K562 (cell line): ENCODE measurements around the gene TP53RK. TPM values are rescaled to one million over a fixed set of nuclear protein-coding genes. Genes with fewer than 3 reads are reported as not detected.

Source experiments
- ATAC-seq: fragments of 200-7000 bp; cut with Tn5 transposase; 3 replicates; pipeline ENCODE4 v1.9.1; 2020; ENCODE audit warnings: moderate library complexity
- BruUV-seq: library from RNA; stranded (reverse); fragments of 400-500 nt; replicated peaks from 2 replicates; lab custom pipeline; 2021; lab: Mats Ljungman, UMichigan
- CTCF ChIA-PET: fragments of 300-600 bp; formaldehyde crosslinking; extraction: SDS; loops from one replicate; lab custom pipeline; 2021; ENCODE audit warnings: low intra/inter-chr PET ratio; lab: Yijun Ruan, JAX
- POLR2A ChIA-PET: fragments of 300-600, 350-650 bp; sonication (Branson Sonifier 250); formaldehyde crosslinking; extraction: SDS; loops from one replicate; lab custom pipeline; 2021; ENCODE audit warnings: antibody characterized with exemption, inconsistent platforms; lab: Yijun Ruan, JAX
- DNase-seq, 4 experiments: peaks; one replicate each; pipeline versions ENCODE4 v3.0.0 to v3.0.0-alpha.2; 2011 to 2018; ENCODE audit warnings: low spot score in 3 of 4, mixed read lengths in 3 of 4; ENCODE audit errors: extremely low read depth in 1 of 4
- FAIRE-seq: peaks from 2 replicates; lab custom pipeline; 2011; peaks lifted over from hg19 to GRCh38; lab: Jason Lieb, UNC
- H2AFZ ChIP-seq: 2 replicates; pipeline ENCODE4 v1.6.0; 2011; ENCODE audit warnings: low read depth, low read length, control low read depth, inconsistent platforms
- H3K27ac ChIP-seq: fragments of 200-600 bp; 3 replicates; pipeline ENCODE4 v1.8.0; 2011; ENCODE audit warnings: low read depth, mild to moderate bottlenecking, control low read depth, inconsistent platforms, low read length, moderate library complexity, mixed read lengths; ENCODE audit errors: extremely low read depth
- H3K27me3 ChIP-seq, 2 experiments: fragments of 300-600 bp in 1 of 2; 2 replicates in 1 of 2; 3 replicates in 1 of 2; pipeline versions ENCODE4 v1.6.0 to v1.8.0; 2011; ENCODE audit warnings: inconsistent platforms in 2 of 2, low read length in 2 of 2, mild to moderate bottlenecking in 1 of 2, mixed read lengths in 1 of 2, moderate library complexity in 1 of 2; ENCODE audit not compliant: control insufficient read depth in 2 of 2, insufficient read depth in 2 of 2
- H3K36me3 ChIP-seq: fragments of 300-600 bp; 3 replicates; pipeline ENCODE4 v1.8.0; 2011; ENCODE audit warnings: mild to moderate bottlenecking, low read length, inconsistent platforms; ENCODE audit not compliant: control insufficient read depth, insufficient read depth
- H3K4me1 ChIP-seq, 2 experiments: fragments of 200-600 bp in 1 of 2; replicated peaks in 1 of 2; 2 replicates in 1 of 2; 3 replicates in 1 of 2; pipeline versions ENCODE4 v1.5.1 to v1.8.0; 2011; ENCODE audit warnings: inconsistent platforms in 2 of 2, low read length in 2 of 2, mild to moderate bottlenecking in 1 of 2, mixed read lengths in 1 of 2, moderate library complexity in 1 of 2; ENCODE audit not compliant: control insufficient read depth in 2 of 2, insufficient read depth in 2 of 2
- H3K4me2 ChIP-seq: 2 replicates; pipeline ENCODE4 v1.6.1; 2011; ENCODE audit warnings: low read length, control low read depth, inconsistent platforms, mixed read lengths; ENCODE audit not compliant: insufficient read depth
- H3K4me3 ChIP-seq: fragments of 200-600 bp; sonication (generic), shearing (Covaris generic); 2 replicates; pipeline ENCODE4 v1.5.1; 2016; ENCODE audit warnings: control low read depth, inconsistent platforms
- H3K79me2 ChIP-seq: fragments of 200-600 bp; 3 replicates; pipeline ENCODE4 v1.8.0; 2011; ENCODE audit warnings: low read length, inconsistent platforms; ENCODE audit not compliant: control insufficient read depth, insufficient read depth
- H3K9ac ChIP-seq, 2 experiments: 2 replicates each; pipeline versions ENCODE4 v1.6.0 to v1.6.1; 2011; ENCODE audit warnings: low read depth in 2 of 2, low read length in 2 of 2, control low read depth in 1 of 2, inconsistent platforms in 1 of 2, mild to moderate bottlenecking in 1 of 2, mixed read lengths in 1 of 2; ENCODE audit not compliant: insufficient read depth in 1 of 2
- H3K9me1 ChIP-seq: one replicate; pipeline ENCODE4 v1.6.0; 2011; ENCODE audit warnings: inconsistent platforms, mild to moderate bottlenecking, low read length, moderate library complexity; ENCODE audit not compliant: control insufficient read depth, insufficient read depth
- H3K9me3 ChIP-seq: replicated peaks from 2 replicates; pipeline ENCODE4 v1.5.1; 2011; ENCODE audit warnings: low read depth, low read length, inconsistent platforms; ENCODE audit not compliant: control insufficient read depth, insufficient read depth
- H4K20me1 ChIP-seq: replicated peaks from 2 replicates; pipeline ENCODE4 v1.6.1; 2011; ENCODE audit warnings: low read length, inconsistent platforms, mixed read lengths; ENCODE audit not compliant: control insufficient read depth, insufficient read depth
- EP400 ChIP-seq: fragments of 450-650 bp; IDR thresholded peaks from 2 replicates; pipeline ENCODE4 v1.6.1; 2017; ENCODE audit warnings: antibody characterized with exemption, mild to moderate bottlenecking, moderate library complexity
- FOXA3 ChIP-seq, 2 experiments: fragments of 450-650 bp in 1 of 2; sonication (generic) in 1 of 2; formaldehyde crosslinking; IDR thresholded peaks in 1 of 2; conservative IDR thresholded peaks in 1 of 2; 2 replicates each; pipeline versions ENCODE4 v1.4.0 to v1.8.0; 2020 to 2022; ENCODE audit warnings: mild to moderate bottlenecking in 2 of 2, missing genetic modification reagents in 1 of 2
- HDAC3 ChIP-seq: fragments of 450-650 bp; IDR thresholded peaks from 2 replicates; pipeline ENCODE4 v1.6.1; 2018; ENCODE audit warnings: borderline replicate concordance, mild to moderate bottlenecking, moderate library complexity; ENCODE audit not compliant: partially characterized antibody
- HMG20B ChIP-seq: fragments of 250-450 bp; sonication (Bioruptor Pico); IDR thresholded peaks from 2 replicates; pipeline ENCODE4 v1.5.0; 2021; ENCODE audit warnings: mild to moderate bottlenecking
- KDM1A ChIP-seq, 2 experiments: fragments of 450-650 bp; IDR thresholded peaks; 2 replicates each; pipeline ENCODE4 v1.6.1; 2016; ENCODE audit warnings: mild to moderate bottlenecking in 2 of 2
- L3MBTL2 ChIP-seq: fragments of 450-650 bp; IDR thresholded peaks from 2 replicates; pipeline ENCODE4 v1.6.1; 2016; ENCODE audit warnings: mild to moderate bottlenecking, moderate library complexity
- PHF20 ChIP-seq: fragments of 450-650 bp; IDR thresholded peaks from 2 replicates; pipeline ENCODE4 v1.6.1; 2018; ENCODE audit not compliant: partially characterized antibody
- RCOR1 ChIP-seq, 2 experiments: IDR thresholded peaks; 2 replicates each; pipeline ENCODE4 v1.6.1; 2012; ENCODE audit warnings: low read depth in 2 of 2, low read length in 2 of 2, borderline replicate concordance in 1 of 2, improper control_type of control experiment in 1 of 2
- SIN3A ChIP-seq, 2 experiments: fragments of 150-350 bp in 1 of 2; IDR thresholded peaks; 2 replicates each; pipeline ENCODE4 v1.6.1; 2011 to 2016; ENCODE audit warnings: borderline replicate concordance in 2 of 2, low read depth in 2 of 2, low read length in 2 of 2, mild to moderate bottlenecking in 2 of 2, moderate library complexity in 2 of 2; ENCODE audit not compliant: control insufficient read depth in 1 of 2
- SP1 ChIP-seq: sonication (generic); formaldehyde crosslinking; IDR thresholded peaks from 2 replicates; pipeline ENCODE4 v1.8.1; 2022; ENCODE audit warnings: mild to moderate bottlenecking, missing genetic modification reagents
- VEZF1 ChIP-seq: fragments of 200-800 bp; sonication (Bioruptor generic); IDR thresholded peaks from 2 replicates; pipeline ENCODE4 v1.6.1; 2017; ENCODE audit warnings: missing genetic modification characterization, missing compliant biosample characterization
- ZNF668 ChIP-seq: fragments of 250-450 bp; sonication (Bioruptor Pico); IDR thresholded peaks from 2 replicates; pipeline ENCODE4 v1.8.0; 2022; ENCODE audit warnings: mild to moderate bottlenecking, inconsistent platforms
- ZNF695 ChIP-seq: fragments of 450-650 bp; formaldehyde crosslinking; IDR thresholded peaks from 2 replicates; pipeline ENCODE4 v1.4.0; 2020; ENCODE audit warnings: mild to moderate bottlenecking, moderate library complexity
- WGBS: fragments of 100-300 bp; shearing (Covaris generic); methylation state at CpG from one replicate; pipeline ENCODE4 v1.1.6; 2016; ENCODE audit warnings: low coverage, mixed read lengths; ENCODE audit not compliant: insufficient coverage; ENCODE audit errors: missing lambda C conversion rate; 5-methylcytosine and 5-hydroxymethylcytosine counted together
- in situ Hi-C: fragments of 300-500 bp; cut with MboI; formaldehyde crosslinking; loops from 4 replicates; pipeline ENCODE4 v1.15.0; 2018; ENCODE audit warnings: inconsistent platforms, mixed read lengths
- intact Hi-C: fragments of 100-400 bp; cut with micrococcal nuclease; formaldehyde crosslinking; loops from 2 replicates; pipeline ENCODE4 v1.14.2; 2022
- polyA plus RNA-seq, 8 experiments: library from polyadenylated mRNA; depleted of rRNA in 4 of 8; stranded (reverse) in 5 of 8; unstranded in 3 of 8; fragments of >200 nt; fragmentation: Nextera tagmentation in 2 of 8; fragmentation: Illumina TruSeq in 1 of 8; extraction: Ambion mirVana in 2 of 8; extraction: Trizol in 1 of 8; gene quantifications; 2 replicates each; pipeline versions ENCODE4 v1.2.1 to v1.2.3, GENCODE V29; 2011 to 2014; ENCODE audit warnings: inconsistent platforms in 1 of 8, missing spikeins in 1 of 8
- total RNA-seq, 7 experiments: library from RNA; depleted of rRNA in 6 of 7; stranded (reverse); fragments of >200 nt in 6 of 7; fragmentation: Illumina TruSeq in 2 of 7; extraction: Trizol in 2 of 7; gene quantifications; 2 replicates each; pipeline versions ENCODE4 v1.2.1 to v1.2.3, GENCODE V29; 2011 to 2021; ENCODE audit warnings: low replicate concordance in 1 of 7
- TF ChIP-seq, protein P1 (sequence below): sonication (generic); formaldehyde crosslinking; IDR thresholded peaks from 2 replicates; pipeline ENCODE4 v1.9.0; 2022; ENCODE audit warnings: mild to moderate bottlenecking, missing genetic modification reagents
- TF ChIP-seq, protein P2 (sequence below): fragments of 250-450 bp; sonication (Bioruptor Pico); IDR thresholded peaks from 2 replicates; pipeline ENCODE4 v1.8.0; 2021; ENCODE audit warnings: borderline replicate concordance, mild to moderate bottlenecking, moderate library complexity; ENCODE audit not compliant: poor library complexity, severe bottlenecking
- TF ChIP-seq, protein P3 (sequence below): sonication (generic); formaldehyde crosslinking; IDR thresholded peaks from 2 replicates; pipeline ENCODE4 v1.5.0; 2020; ENCODE audit warnings: missing genetic modification reagents

TP53RK gene
- total and polyA plus RNA-seq, 9 of the 15 experiments (the other 6 are each of a cell fraction or from before 2014, with no cell fraction given) = 2.9 to 43.5 (median 17.2) TPM

GRCh38 chr20:46688151-46689081, 828 bp downstream of the TP53RK start:
- Histone ChIP-seq H3K4me2 (peak overlapping the region; percentile 88), H2AFZ (peak overlapping the region; percentile 76), H4K20me1 (0 out of 2 replicates have a peak, but pooled peaks cover 3% of the 10 kb centered on the region), H3K9ac (peak overlapping the region; percentile 87 to 96), H3K36me3 (peaks cover 24% of the 10 kb centered on the region), H3K27me3 (no peaks in the 10 kb centered on the region), H3K27ac (peak overlapping the region; percentile 88), H3K9me1 (no peaks in the 10 kb centered on the region), H3K79me2 (peaks cover 55% of the 10 kb centered on the region), H3K9me3 (no peaks in the 10 kb centered on the region), H3K4me3 (peak overlapping the region; percentile 72), H3K4me1 (peaks cover 8 to 29% of the 10 kb centered on the region in 2 experiments)
- WGBS = 2% methylated on average over 18 of the region's 20 CpGs
- DNase-seq = no peak
- ATAC-seq = no peak
- ChIA-PET POLR2A (interaction anchor here (0.7 to 1.5 kb wide), 6 partner anchors 8 to 1921 kb away, joined by 3 to 7 read pairs (median 4); no protein-coding TSS in a partner anchor), CTCF (no interaction called here)
- intact Hi-C loops (no loop called here), in situ Hi-C loops (no loop called here)
- FAIRE-seq = no peak
- TSS peak; percentile 22 for BruUV-seq
- TF ChIP-seq EP400 (peak; percentile 73), HDAC3 (peak; percentile 29), VEZF1 (CRISPR knock-in tag) (no peak), ZNF695 (no peak), PHF20 (peak; percentile 63), HMG20B (CRISPR knock-in tag) (no peak), L3MBTL2 (peak; percentile 67; the same call in 1 of the 2 replicates), ZNF668 (no peak), SIN3A (IDR thresholded peaks at IDR 0.05; ENCODE audit: borderline replicate concordance in 2 of 2, control insufficient read depth in 1 of 2, low read depth in 2 of 2, low read length in 2 of 2) (peak in 1 of 2 experiments; percentile 86; a peak in 2 of 4 replicates), RCOR1 (IDR thresholded peaks at IDR 0.05; ENCODE audit: borderline replicate concordance in 1 of 2, low read depth in 2 of 2, low read length in 2 of 2) (peak in 1 of 2 experiments; percentile 86; a peak in 2 of 4 replicates), SP1 (0 out of 2 replicates have a peak, but pooled peaks have one; percentile 14), FOXA3 (CRISPR knock-in tag; conservative IDR thresholded peaks at IDR 0.05 in 1 of 2, IDR thresholded peaks at IDR 0.05 in 1 of 2) (no peak), KDM1A (IDR thresholded peaks at IDR 0.05) (peak; percentile 91 to 93)
- TF ChIP-seq, protein P1, sequence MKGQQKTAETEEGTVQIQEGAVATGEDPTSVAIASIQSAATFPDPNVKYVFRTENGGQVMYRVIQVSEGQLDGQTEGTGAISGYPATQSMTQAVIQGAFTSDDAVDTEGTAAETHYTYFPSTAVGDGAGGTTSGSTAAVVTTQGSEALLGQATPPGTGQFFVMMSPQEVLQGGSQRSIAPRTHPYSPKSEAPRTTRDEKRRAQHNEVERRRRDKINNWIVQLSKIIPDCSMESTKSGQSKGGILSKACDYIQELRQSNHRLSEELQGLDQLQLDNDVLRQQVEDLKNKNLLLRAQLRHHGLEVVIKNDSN (CRISPR knock-in tag) = peak; percentile 67
- TF ChIP-seq, protein P2, sequence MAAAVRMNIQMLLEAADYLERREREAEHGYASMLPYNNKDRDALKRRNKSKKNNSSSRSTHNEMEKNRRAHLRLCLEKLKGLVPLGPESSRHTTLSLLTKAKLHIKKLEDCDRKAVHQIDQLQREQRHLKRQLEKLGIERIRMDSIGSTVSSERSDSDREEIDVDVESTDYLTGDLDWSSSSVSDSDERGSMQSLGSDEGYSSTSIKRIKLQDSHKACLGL (CRISPR knock-in tag) = peak; percentile 54
- TF ChIP-seq, protein P3, sequence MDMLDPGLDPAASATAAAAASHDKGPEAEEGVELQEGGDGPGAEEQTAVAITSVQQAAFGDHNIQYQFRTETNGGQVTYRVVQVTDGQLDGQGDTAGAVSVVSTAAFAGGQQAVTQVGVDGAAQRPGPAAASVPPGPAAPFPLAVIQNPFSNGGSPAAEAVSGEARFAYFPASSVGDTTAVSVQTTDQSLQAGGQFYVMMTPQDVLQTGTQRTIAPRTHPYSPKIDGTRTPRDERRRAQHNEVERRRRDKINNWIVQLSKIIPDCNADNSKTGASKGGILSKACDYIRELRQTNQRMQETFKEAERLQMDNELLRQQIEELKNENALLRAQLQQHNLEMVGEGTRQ (CRISPR knock-in tag) = peak; percentile 61
